Gastrocnemius medialis (tissue), 4 donors: ENCODE results near the gene ZNF683. TPM values are rescaled to one million over a fixed set of nuclear protein-coding genes. Genes with fewer than 3 reads are reported as not detected.

ENCODE experiments used
- ATAC-seq, 2 donors: fragments of 150-250 bp; one replicate each; pipeline ENCODE4 v1.9.1; 2016
- DNase-seq, 2 donors: peaks; one replicate each; pipeline ENCODE4 v3.0.0-alpha.2; 2019
- H3K27ac ChIP-seq, 4 donors: fragments of 200-600 bp; sonication (generic); 1 replicate in 1 of 4; 2 replicates in 3 of 4; pipeline ENCODE4 v1.5.1; 2016 to 2018; ENCODE audit warnings: mild to moderate bottlenecking in 2 of 4, moderate library complexity in 1 of 4
- H3K27me3 ChIP-seq, 3 donors: fragments of 200-600 bp; sonication (generic) in 2 of 3; 1 replicate in 1 of 3; 2 replicates in 2 of 3; pipeline versions ENCODE4 v1.5.1 to v1.6.0; 2016 to 2019; ENCODE audit warnings: mild to moderate bottlenecking in 1 of 3, moderate library complexity in 1 of 3
- H3K36me3 ChIP-seq, 2 donors: fragments of 200-600 bp; sonication (generic) in 1 of 2; one replicate each; pipeline ENCODE4 v1.5.1; 2017 to 2018
- H3K4me1 ChIP-seq, 2 donors: fragments of 200-600 bp; sonication (generic) in 1 of 2; one replicate each; pipeline ENCODE4 v1.5.1; 2016 to 2017; ENCODE audit warnings: mild to moderate bottlenecking in 2 of 2
- H3K4me3 ChIP-seq, 4 donors: fragments of 200-600 bp; sonication (generic) in 3 of 4; 1 replicate in 1 of 4; 2 replicates in 3 of 4; pipeline ENCODE4 v1.5.1; 2016 to 2019; ENCODE audit warnings: mild to moderate bottlenecking in 2 of 4
- H3K9me3 ChIP-seq, 3 donors: fragments of 200-600 bp; sonication (generic) in 2 of 3; 1 replicate in 1 of 3; 2 replicates in 2 of 3; pipeline ENCODE4 v1.5.1; 2016 to 2019
- POLR2A ChIP-seq, 2 donors: fragments of 450-650 bp; IDR thresholded peaks; one replicate each; pipeline ENCODE4 v1.6.1; 2017; ENCODE audit warnings: antibody characterized with exemption in 2 of 2, mild to moderate bottlenecking in 2 of 2, moderate library complexity in 2 of 2
- in situ Hi-C, 4 donors: fragments of 200-750 bp; cut with MboI; loops; one replicate each; pipeline versions ENCODE4 v1.15.0 to v1.8.0; 2017; ENCODE audit warnings: low sequenced_read_pairs in 4 of 4
- intact Hi-C: fragments of 100-400 bp; cut with DNase I; formaldehyde crosslinking; loops from one replicate; pipeline ENCODE4 v1.15.1; 2023; ENCODE audit warnings: low total_unique reads
- total RNA-seq, 4 donors: library from RNA; depleted of rRNA; stranded (reverse); fragments of >200 nt; gene quantifications; one replicate each; pipeline versions ENCODE4 v1.1.0 to v1.2.3, GENCODE V29; 2016
- TF ChIP-seq, protein P1 (sequence below), 5 experiments: fragments of 450-650 bp in 3 of 5; fragments of 200-600 bp in 2 of 5; sonication (generic) in 2 of 5; IDR thresholded peaks in 4 of 5; conservative IDR thresholded peaks in 1 of 5; 1 replicate in 4 of 5; 2 replicates in 1 of 5; pipeline ENCODE4 v1.5.1; 2016 to 2019; ENCODE audit warnings: antibody characterized with exemption in 5 of 5, mild to moderate bottlenecking in 3 of 5, moderate library complexity in 3 of 5

The ZNF683 gene
- total RNA-seq, 4 donors from 2014 or later: not detected

DNA sequence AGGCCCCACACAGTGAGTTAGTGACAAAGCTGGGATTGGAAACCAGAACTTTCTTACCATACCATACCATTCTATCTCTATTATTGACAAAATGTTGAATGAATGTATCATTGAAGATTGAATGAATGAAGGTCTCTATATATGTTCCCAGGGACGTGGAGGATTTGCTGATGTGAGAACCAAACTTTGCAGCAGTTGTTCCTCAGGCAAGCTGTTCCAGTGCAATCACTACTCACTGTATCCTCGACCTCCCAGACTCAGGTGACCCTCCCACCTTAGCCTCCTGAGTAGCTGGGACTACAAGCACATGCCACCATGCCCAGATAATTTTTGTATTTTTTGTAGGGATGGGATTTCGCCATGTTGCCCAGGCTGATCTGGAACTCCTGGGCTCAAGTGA is 26.5 kb upstream of the ZNF683 start:
- TF ChIP-seq POLR2A (IDR thresholded peaks at IDR 0.05): no peak
- TF ChIP-seq, protein P1, sequence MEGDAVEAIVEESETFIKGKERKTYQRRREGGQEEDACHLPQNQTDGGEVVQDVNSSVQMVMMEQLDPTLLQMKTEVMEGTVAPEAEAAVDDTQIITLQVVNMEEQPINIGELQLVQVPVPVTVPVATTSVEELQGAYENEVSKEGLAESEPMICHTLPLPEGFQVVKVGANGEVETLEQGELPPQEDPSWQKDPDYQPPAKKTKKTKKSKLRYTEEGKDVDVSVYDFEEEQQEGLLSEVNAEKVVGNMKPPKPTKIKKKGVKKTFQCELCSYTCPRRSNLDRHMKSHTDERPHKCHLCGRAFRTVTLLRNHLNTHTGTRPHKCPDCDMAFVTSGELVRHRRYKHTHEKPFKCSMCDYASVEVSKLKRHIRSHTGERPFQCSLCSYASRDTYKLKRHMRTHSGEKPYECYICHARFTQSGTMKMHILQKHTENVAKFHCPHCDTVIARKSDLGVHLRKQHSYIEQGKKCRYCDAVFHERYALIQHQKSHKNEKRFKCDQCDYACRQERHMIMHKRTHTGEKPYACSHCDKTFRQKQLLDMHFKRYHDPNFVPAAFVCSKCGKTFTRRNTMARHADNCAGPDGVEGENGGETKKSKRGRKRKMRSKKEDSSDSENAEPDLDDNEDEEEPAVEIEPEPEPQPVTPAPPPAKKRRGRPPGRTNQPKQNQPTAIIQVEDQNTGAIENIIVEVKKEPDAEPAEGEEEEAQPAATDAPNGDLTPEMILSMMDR (IDR thresholded peaks at IDR 0.05 in 4 of 5, conservative IDR thresholded peaks at IDR 0.05 in 1 of 5): no peak
- Histone ChIP-seq H3K27me3 (peaks cover 0 to 4% (median 0%) of the 10 kb centered on the region in 3 donors), H3K36me3 (no peaks in the 10 kb centered on the region), H3K4me3 (no peak overlapping the region), H3K9me3 (no peaks in the 10 kb centered on the region), H3K4me1 (no peaks in the 10 kb centered on the region), H3K27ac (no peak overlapping the region)
- ATAC-seq (no peak), DNase-seq (no peak)
- intact Hi-C loops (no loop called here), in situ Hi-C loops (no loop called here)

DNA sequence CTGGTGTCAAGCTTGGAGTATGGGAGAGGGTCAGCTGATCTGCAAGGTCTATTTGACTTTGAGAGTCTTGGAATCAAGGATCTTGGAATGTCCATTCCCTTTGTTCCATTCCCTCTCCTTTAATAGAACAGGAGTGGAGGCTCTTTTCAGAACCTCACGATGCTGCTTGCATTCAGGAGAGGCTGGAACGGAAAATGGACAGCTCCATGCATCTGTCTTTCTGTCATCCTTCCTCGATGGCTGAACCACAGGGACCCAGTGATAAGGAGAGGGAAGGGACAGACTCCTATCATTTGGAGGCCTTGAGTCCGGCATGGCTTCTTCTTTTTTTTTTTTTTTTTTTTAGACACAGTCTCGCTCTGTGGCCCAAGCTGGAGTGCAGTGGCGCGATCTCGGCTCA is 23.2 kb upstream of the ZNF683 start:
- Histone ChIP-seq H3K9me3 (no peaks in the 10 kb centered on the region), H3K36me3 (no peaks in the 10 kb centered on the region), H3K4me1 (no peaks in the 10 kb centered on the region), H3K4me3 (no peak overlapping the region), H3K27ac (no peak overlapping the region), H3K27me3 (no peaks in the 10 kb centered on the region)
- TF ChIP-seq, protein P1 (IDR thresholded peaks at IDR 0.05 in 4 of 5, conservative IDR thresholded peaks at IDR 0.05 in 1 of 5): no peak
- TF ChIP-seq POLR2A (IDR thresholded peaks at IDR 0.05): no peak
- ATAC-seq (no peak), DNase-seq (no peak)
- intact Hi-C loops (no loop called here), in situ Hi-C loops (no loop called here)

DNA sequence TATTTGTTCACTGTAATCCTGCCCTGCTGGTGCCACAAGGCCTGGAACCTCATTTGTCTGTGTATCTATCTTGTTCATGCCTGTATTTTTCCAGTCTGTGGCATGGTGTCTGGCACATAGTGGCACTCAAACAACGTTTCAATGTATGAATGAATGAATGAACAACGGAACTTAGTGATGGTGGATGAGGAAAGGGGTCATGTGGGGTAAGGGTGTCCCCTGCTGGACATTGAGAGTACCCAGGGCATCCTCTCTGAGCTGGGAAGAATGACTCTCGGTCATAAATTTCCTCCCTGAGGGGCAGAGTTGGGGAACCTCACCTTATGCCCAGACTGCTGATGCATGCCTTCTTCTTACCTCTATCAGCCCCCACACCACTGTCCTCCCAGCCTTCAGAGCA is 18.9 kb upstream of the ZNF683 start:
- DNase-seq (no peak), ATAC-seq (no peak)
- no peak overlapping the region for H3K4me3 ChIP-seq
- in situ Hi-C loops (no loop called here), intact Hi-C loops (no loop called here)
- no peaks in the 10 kb centered on the region for H3K4me1 ChIP-seq
- H3K36me3 ChIP-seq: no peaks in the 10 kb centered on the region
- H3K27me3 ChIP-seq: peaks cover 0 to 6% (median 5%) of the 10 kb centered on the region in 3 donors
- TF ChIP-seq POLR2A (IDR thresholded peaks at IDR 0.05): no peak
- TF ChIP-seq, protein P1 (IDR thresholded peaks at IDR 0.05 in 4 of 5, conservative IDR thresholded peaks at IDR 0.05 in 1 of 5): no peak
- H3K27ac ChIP-seq: no peak overlapping the region
- no peaks in the 10 kb centered on the region for H3K9me3 ChIP-seq

DNA sequence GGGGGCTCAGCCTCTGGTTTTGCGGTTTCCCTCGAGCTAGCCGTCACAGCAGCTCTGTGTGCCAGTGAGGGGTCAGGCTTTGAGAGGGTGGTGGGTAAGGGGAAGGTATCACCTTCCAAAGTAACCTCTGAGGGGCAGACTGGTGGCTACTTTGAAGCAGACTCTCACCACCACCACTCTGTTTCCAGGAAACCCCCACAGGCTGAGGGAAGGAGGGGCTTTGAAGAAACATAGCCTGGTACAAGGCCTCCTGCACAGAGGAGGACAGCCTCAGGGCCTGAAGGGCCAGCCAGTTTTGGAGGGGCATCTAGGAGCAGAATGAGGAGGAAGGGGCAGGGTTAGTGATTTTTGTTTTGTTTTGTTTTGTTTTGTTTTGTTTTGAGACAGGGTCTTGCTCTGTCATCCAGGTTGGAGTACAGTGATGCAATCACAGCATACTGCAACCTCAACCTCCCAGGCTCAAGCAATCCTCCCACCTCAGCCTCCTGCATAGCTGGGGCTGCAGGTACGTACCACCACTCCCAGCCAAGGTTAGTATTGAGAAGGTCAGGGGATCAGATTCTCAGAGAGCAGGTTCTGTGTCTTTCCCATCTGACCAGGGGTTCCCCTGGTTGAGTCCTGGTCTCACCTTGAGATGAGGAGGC is 17.2 kb upstream of the ZNF683 start:
- in situ Hi-C loops: no loop called here

More for the DNA sequence above, 17.2 kb upstream of the ZNF683 start:
- Histone ChIP-seq H3K4me3 (no peak overlapping the region), H3K27me3 (peaks cover 0 to 10% (median 6%) of the 10 kb centered on the region in 3 donors), H3K36me3 (no peaks in the 10 kb centered on the region), H3K4me1 (no peaks in the 10 kb centered on the region), H3K27ac (no peak overlapping the region), H3K9me3 (no peaks in the 10 kb centered on the region)
- DNase-seq (no peak), ATAC-seq (no peak)
- intact Hi-C loops: no loop called here
- no peak for TF ChIP-seq POLR2A (IDR thresholded peaks at IDR 0.05)
- TF ChIP-seq, protein P1 (IDR thresholded peaks at IDR 0.05 in 4 of 5, conservative IDR thresholded peaks at IDR 0.05 in 1 of 5): no peak
